A549 treated with AZD9567 at 1 μM for 4 hours (cell line): ENCODE measurements around the gene C17orf100. TPM values are rescaled to one million over a fixed set of nuclear protein-coding genes. Genes with fewer than 3 reads are reported as not detected.

Source experiments
- total RNA-seq: library from RNA; stranded (reverse); fragments of 200-300 nt; extraction: Qiagen RNA extraction; gene quantifications from 5 replicates; pipeline ENCODE4 v1.2.3, GENCODE V29; 2022; ENCODE audit not compliant: insufficient read depth

C17orf100 gene
- total RNA-seq: 1.2 to 2.4 TPM (median 2.3 TPM) in 5 replicates

GRCh38 chr17:6651354-6651918, at the start of gene C17orf100, which contains the start of gene MED31:
TSS of gene C17orf100 (plus strand) at chr17:6651762. CDS start at chr17:6651914, 152 bp downstream.
TSS of gene MED31 (minus strand) at chr17:6651605. CDS start at chr17:6651528, 77 bp downstream.

GRCh38 chr17:6640536-6641246, 10.9 kb upstream of the C17orf100 start, which contains the start of the genes KIAA0753 and TXNDC17:
TSS of gene KIAA0753 (minus strand) at chr17:6640711. CDS start at chr17:6635103, 5,608 bp downstream.
TSS of gene TXNDC17 (plus strand) at chr17:6641060. CDS start at chr17:6641083, 23 bp downstream.

Other genes with a start within 250 kb of the C17orf100 start
- not detected in 5 replicates for gene AIPL1, start 216.6 kb upstream of the C17orf100 start, total RNA-seq
- gene PIMREG, start 207.3 kb upstream of the C17orf100 start, total RNA-seq: 31.9 to 52.6 TPM (median 46.9 TPM) in 5 replicates
- 1.4 to 1.8 TPM (median 1.7 TPM) in 5 replicates for gene PITPNM3, start 95.2 kb upstream of the C17orf100 start, total RNA-seq
- 16.7 to 19.8 TPM (median 17.6 TPM) in 5 replicates for gene KIAA0753, start 11.1 kb upstream of the C17orf100 start, total RNA-seq
- gene TXNDC17, start 10.7 kb upstream of the C17orf100 start, total RNA-seq: 321 to 445 TPM (median 430 TPM) in 5 replicates
- 20.7 to 35.8 TPM (median 33.6 TPM) in 5 replicates for gene MED31, start 157 bp upstream of the C17orf100 start, total RNA-seq
- 0.08 to 0.29 TPM (median 0.13 TPM) in 4 of 5 replicates, not detected in the other for gene SLC13A5, start 61.6 kb downstream of the C17orf100 start, total RNA-seq
- gene XAF1, start 104.3 kb downstream of the C17orf100 start, total RNA-seq: not detected in 5 replicates
- gene FBXO39, start 124.5 kb downstream of the C17orf100 start, total RNA-seq: not detected in 5 replicates
- gene TEKT1, start 180.0 kb downstream of the C17orf100 start, total RNA-seq: 0.06 to 0.13 TPM in 2 of 5 replicates, not detected in the others